Natural killer cell (primary cell): ENCODE measurements around the gene ZNF679. TPM values are rescaled to one million over a fixed set of nuclear protein-coding genes. Genes with fewer than 3 reads are reported as not detected.
A peak's percentile ranks its signal among the peaks of the same experiment; 100 is the strongest.
"Not testable (repeated sequence)": the region's sequence is repeated elsewhere in the genome, so short reads cannot be mapped to it uniquely, and the experiment has no call there.

Experiments used
- ATAC-seq, 3 donors: fragments of 150-1000 bp in 2 of 3; fragments of 200-7000 bp in 1 of 3; cut with Tn5 transposase; 1 replicate in 1 of 3; 2 replicates in 2 of 3; pipeline ENCODE4 v1.10.0; 2021; ENCODE audit warnings: mild to moderate bottlenecking in 2 of 3, moderate library complexity in 2 of 3
- DNase-seq, 2 donors: peaks; one replicate each; pipeline versions ENCODE4 v3.0.0 to v3.0.0-alpha.2; 2013 to 2021; ENCODE audit warnings: mixed read lengths in 1 of 2
- H3K27ac ChIP-seq: one replicate; pipeline ENCODE4 v1.5.1; 2013; ENCODE audit warnings: mild to moderate bottlenecking, low read length
- H3K27me3 ChIP-seq: one replicate; pipeline ENCODE4 v1.6.1; 2013; ENCODE audit warnings: low read length; ENCODE audit not compliant: control insufficient read depth, insufficient read depth
- H3K36me3 ChIP-seq: one replicate; pipeline ENCODE4 v1.6.1; 2013; ENCODE audit warnings: low read length; ENCODE audit not compliant: control insufficient read depth, insufficient read depth
- H3K4me1 ChIP-seq: one replicate; pipeline ENCODE4 v1.6.1; 2013; ENCODE audit warnings: low read length; ENCODE audit not compliant: control insufficient read depth, insufficient read depth
- H3K4me3 ChIP-seq: one replicate; pipeline ENCODE4 v1.5.1; 2013; ENCODE audit warnings: low read length
- H3K9me3 ChIP-seq: one replicate; pipeline ENCODE4 v1.6.1; 2013; ENCODE audit warnings: low read length; ENCODE audit not compliant: control insufficient read depth, insufficient read depth
- H3K27ac Mint-ChIP-seq, 2 donors: one replicate each; pipeline ENCODE4 v1.8.0; 2022; ENCODE audit warnings: mild to moderate bottlenecking in 2 of 2, mixed read lengths in 2 of 2, moderate library complexity in 1 of 2
- H3K27me3 Mint-ChIP-seq, 2 donors: one replicate each; pipeline ENCODE4 v1.8.0; 2022; ENCODE audit warnings: low read depth in 2 of 2, mixed read lengths in 2 of 2
- H3K36me3 Mint-ChIP-seq: one replicate; pipeline ENCODE4 v1.8.0; 2022; ENCODE audit warnings: mixed read lengths
- H3K4me1 Mint-ChIP-seq, 2 donors: one replicate each; pipeline ENCODE4 v1.8.0; 2022; ENCODE audit warnings: mixed read lengths in 2 of 2
- H3K4me3 Mint-ChIP-seq: one replicate; pipeline ENCODE4 v1.8.0; 2022; ENCODE audit warnings: mild to moderate bottlenecking, moderate library complexity, mixed read lengths
- H3K9me3 Mint-ChIP-seq, 2 donors: one replicate each; pipeline ENCODE4 v1.8.0; 2022; ENCODE audit warnings: mixed read lengths in 2 of 2
- CTCF ChIP-seq: fragments of 200-600 bp; IDR thresholded peaks from one replicate; pipeline ENCODE4 v1.8.0; 2022; ENCODE audit warnings: antibody characterized with exemption
- WGBS: methylation state at CpG from one replicate; pipeline ENCODE4 v1.1.7; 2013; ENCODE audit warnings: missing lambda C conversion rate; ENCODE audit not compliant: insufficient coverage; 5-methylcytosine and 5-hydroxymethylcytosine counted together
- intact Hi-C: fragments of 100-400 bp; cut with micrococcal nuclease; formaldehyde crosslinking; loops from one replicate; pipeline ENCODE4 v1.14.2; 2022
- total RNA-seq, 4 donors: library from RNA; stranded (reverse); fragments of 120-200 nt in 1 of 4; gene quantifications; one replicate each; pipeline versions ENCODE4 v1.2.3 to v1.2.4, GENCODE V29; 2013 to 2022

Gene ZNF679
- total RNA-seq = not detected
- not detected for total RNA-seq (2013)

- H3K27me3 Mint-ChIP-seq, H3K36me3 Mint-ChIP-seq, H3K27ac Mint-ChIP-seq, H3K27ac ChIP-seq, H3K27me3 ChIP-seq, H3K4me1 ChIP-seq, H3K4me3 Mint-ChIP-seq, H3K4me1 Mint-ChIP-seq, H3K36me3 ChIP-seq, H3K4me3 ChIP-seq, ATAC-seq, H3K9me3 Mint-ChIP-seq, intact Hi-C loops, DNase-seq: not testable (repeated sequence)
- whole genome bisulfite sequencing = 100% methylated on average over 1 of the region's 1 CpG
- H3K9me3 ChIP-seq = peaks cover 25% of the 10 kb centered on the region
Measured at GRCh38 chr7:64228174-64228573, at the start of gene ZNF679. TSS of gene ZNF679 (plus strand) at chr7:64228474. CDS start at chr7:64249118, 20,644 bp downstream.

- DNase-seq = peak in 1 of 2 donors; percentile 22
- intact Hi-C loops = loop anchor here (5.0 to 10.0 kb wide), 2 partner anchors 64 to 446 kb away; no protein-coding TSS in a partner anchor
- no peak overlapping the region for H3K4me3 Mint-ChIP-seq
Measured at GRCh38 chr7:64180989-64181388, 47.3 kb upstream of the ZNF679 start.

GRCh38 chr7:64181586-64181985, 46.7 kb upstream of the ZNF679 start:
- H3K27ac Mint-ChIP-seq = no peak overlapping the region
- intact Hi-C loops = loop anchor here (5.0 to 10.0 kb wide), 2 partner anchors 63 to 446 kb away; no protein-coding TSS in a partner anchor
- Histone ChIP-seq H3K27ac (no peak overlapping the region), H3K27me3 (no peaks in the 10 kb centered on the region), H3K4me1 (peaks cover 5% of the 10 kb centered on the region), H3K4me3 (no peak overlapping the region), H3K36me3 (no peaks in the 10 kb centered on the region), H3K9me3 (peaks cover 4% of the 10 kb centered on the region)
- no peaks in the 10 kb centered on the region for H3K27me3 Mint-ChIP-seq
- H3K9me3 Mint-ChIP-seq = peaks cover 4 to 15% of the 10 kb centered on the region in 2 donors
- H3K4me1 Mint-ChIP-seq = no peaks in the 10 kb centered on the region
- DNase-seq = no peak
- H3K36me3 Mint-ChIP-seq = peaks cover 6% of the 10 kb centered on the region
- no peak overlapping the region for H3K4me3 Mint-ChIP-seq
- no peak for TF ChIP-seq CTCF
- ATAC-seq = no peak
- WGBS = 55% methylated on average over 46 of the region's 46 CpGs

More at GRCh38 chr7:64180989-64181388, 47.3 kb upstream of the ZNF679 start:
- Histone ChIP-seq H3K27ac (no peak overlapping the region), H3K4me3 (no peak overlapping the region), H3K27me3 (no peaks in the 10 kb centered on the region), H3K9me3 (peaks cover 4% of the 10 kb centered on the region), H3K36me3 (no peaks in the 10 kb centered on the region), H3K4me1 (peaks cover 5% of the 10 kb centered on the region)
- Mint-ChIP-seq H3K27me3 (no peaks in the 10 kb centered on the region), H3K27ac (no peak overlapping the region), H3K9me3 (peaks cover 4 to 15% of the 10 kb centered on the region in 2 donors), H3K36me3 (peaks cover 6% of the 10 kb centered on the region), H3K4me1 (no peaks in the 10 kb centered on the region)
- ATAC-seq = no peak
- WGBS = 44% methylated on average over 4 of the region's 4 CpGs
- TF ChIP-seq CTCF = no peak

- intact Hi-C loops = loop anchor here (5.0 to 10.0 kb wide), 2 partner anchors 63 to 445 kb away; no protein-coding TSS in a partner anchor
- Histone ChIP-seq H3K36me3 (no peaks in the 10 kb centered on the region), H3K27me3 (no peaks in the 10 kb centered on the region), H3K27ac (no peak overlapping the region), H3K9me3 (peaks cover 4% of the 10 kb centered on the region), H3K4me1 (peaks cover 5% of the 10 kb centered on the region), H3K4me3 (no peak overlapping the region)
- Mint-ChIP-seq H3K27me3 (no peaks in the 10 kb centered on the region), H3K27ac (no peak overlapping the region), H3K9me3 (peaks cover 4 to 15% of the 10 kb centered on the region in 2 donors), H3K4me3 (no peak overlapping the region), H3K36me3 (peaks cover 6% of the 10 kb centered on the region), H3K4me1 (no peaks in the 10 kb centered on the region)
- DNase-seq = no peak
- no peak for ATAC-seq
- WGBS = 47% methylated on average over 66 of the region's 66 CpGs
- TF ChIP-seq CTCF = no peak
Measured at GRCh38 chr7:64182036-64182790, 46.1 kb upstream of the ZNF679 start.
